H1 (cell line): ENCODE data around the gene DAP. TPM values are rescaled to one million over a fixed set of nuclear protein-coding genes. Genes with fewer than 3 reads are reported as not detected.

Experiments used
- CTCF ChIA-PET: fragments of 300-600 bp; sonication (Branson Sonifier 250); formaldehyde crosslinking; loops from one replicate; lab custom pipeline; 2021; ENCODE audit not compliant: partially characterized antibody; lab: Charles Lee
- POLR2A ChIA-PET: fragments of 300-600 bp; sonication (Branson Sonifier 250); formaldehyde crosslinking; loops from one replicate; lab custom pipeline; 2021; ENCODE audit warnings: inconsistent platforms; ENCODE audit not compliant: partially characterized antibody; lab: Charles Lee
- DNase-seq, 2 experiments: peaks; one replicate each; pipeline versions ENCODE4 v3.0.0 to v3.0.0-alpha.2; 2010 to 2022; ENCODE audit warnings: low spot score in 2 of 2, low read depth in 1 of 2, mixed read lengths in 1 of 2
- FAIRE-seq: peaks from 2 replicates; lab custom pipeline; 2011; peaks lifted over from hg19 to GRCh38; lab: Jason Lieb, UNC
- H2AFZ ChIP-seq: 2 replicates; pipeline ENCODE4 v1.8.1; 2012; ENCODE audit warnings: low read length, inconsistent platforms
- H2AK5ac ChIP-seq: 2 replicates; pipeline ENCODE4 v1.6.1; 2013; ENCODE audit warnings: low read depth, low read length
- H2BK120ac ChIP-seq: replicated peaks from 2 replicates; pipeline ENCODE3; 2013; ENCODE audit warnings: low read depth, low read length, inconsistent platforms
- H2BK12ac ChIP-seq: 2 replicates; pipeline ENCODE4 v1.6.1; 2013; ENCODE audit warnings: low read depth, low read length
- H2BK15ac ChIP-seq: 2 replicates; pipeline ENCODE4 v1.6.1; 2013; ENCODE audit warnings: low read length
- H2BK20ac ChIP-seq: 2 replicates; pipeline ENCODE4 v1.6.1; 2013; ENCODE audit warnings: low read length
- H2BK5ac ChIP-seq: 2 replicates; pipeline ENCODE4 v1.6.1; 2013; ENCODE audit warnings: low read depth, low read length
- H3K14ac ChIP-seq: 2 replicates; pipeline ENCODE4 v1.6.1; 2013; ENCODE audit warnings: inconsistent platforms; ENCODE audit not compliant: insufficient read length
- H3K18ac ChIP-seq: 2 replicates; pipeline ENCODE4 v1.6.1; 2013; ENCODE audit warnings: low read length; ENCODE audit errors: extremely low read depth
- H3K23ac ChIP-seq: 2 replicates; pipeline ENCODE4 v1.6.1; 2013; ENCODE audit warnings: inconsistent platforms; ENCODE audit not compliant: insufficient read length
- H3K23me2 ChIP-seq: 2 replicates; pipeline ENCODE4 v1.6.1; 2013; ENCODE audit warnings: low read depth, low read length
- H3K27ac ChIP-seq: 2 replicates; pipeline ENCODE4 v1.6.1; 2011; ENCODE audit warnings: low read depth, low read length, inconsistent platforms
- H3K27me3 ChIP-seq, 4 experiments: replicated peaks in 1 of 4; 1 replicate in 1 of 4; 2 replicates in 3 of 4; pipeline versions ENCODE4 v1.6.1 to v1.8.1; 2011 to 2013; ENCODE audit warnings: low read length in 3 of 4, mild to moderate bottlenecking in 3 of 4, inconsistent platforms in 2 of 4, mixed read lengths in 2 of 4, moderate library complexity in 1 of 4; ENCODE audit not compliant: control insufficient read depth in 3 of 4, insufficient read depth in 3 of 4; ENCODE audit errors: extremely low read depth in 1 of 4
- H3K36me3 ChIP-seq, 4 experiments: 2 replicates each; pipeline versions ENCODE4 v1.6.1 to v1.8.1; 2011 to 2013; ENCODE audit warnings: mild to moderate bottlenecking in 4 of 4, low read length in 3 of 4, moderate library complexity in 2 of 4, control low read depth in 1 of 4, inconsistent platforms in 1 of 4; ENCODE audit not compliant: insufficient read depth in 4 of 4, control insufficient read depth in 2 of 4
- H3K4ac ChIP-seq: replicated peaks from 2 replicates; pipeline ENCODE3; 2013; ENCODE audit warnings: low read length, low read depth, mixed read lengths, inconsistent platforms; ENCODE audit not compliant: insufficient read length
- H3K4me1 ChIP-seq, 4 experiments: replicated peaks in 1 of 4; 1 replicate in 1 of 4; 2 replicates in 3 of 4; pipeline versions ENCODE4 v1.6.1 to v1.8.1; 2011 to 2013; ENCODE audit warnings: low read length in 3 of 4, inconsistent platforms in 2 of 4, mixed read lengths in 1 of 4; ENCODE audit not compliant: insufficient read depth in 4 of 4, control insufficient read depth in 3 of 4
- H3K4me2 ChIP-seq, 2 experiments: 2 replicates each; pipeline versions ENCODE4 v1.6.1 to v1.8.1; 2011 to 2013; ENCODE audit warnings: low read depth in 2 of 2, low read length in 2 of 2, control low read depth in 1 of 2, inconsistent platforms in 1 of 2, mild to moderate bottlenecking in 1 of 2; ENCODE audit not compliant: insufficient read depth in 1 of 2
- H3K4me3 ChIP-seq, 4 experiments: fragments of 200-600, 300-600 bp in 1 of 4; sonication (generic), shearing (Covaris generic), sonication (Bioruptor Twin) in 1 of 4; 2 replicates each; pipeline versions ENCODE4 v1.5.1 to v1.8.1; 2011 to 2016; ENCODE audit warnings: low read length in 4 of 4, low read depth in 3 of 4, control low read depth in 2 of 4, inconsistent platforms in 2 of 4, mild to moderate bottlenecking in 2 of 4, mixed read lengths in 1 of 4, moderate library complexity in 1 of 4; ENCODE audit not compliant: insufficient read depth in 2 of 4; ENCODE audit errors: extremely low read depth in 1 of 4
- H3K56ac ChIP-seq: replicated peaks from 2 replicates; pipeline ENCODE3; 2013; ENCODE audit warnings: low read depth, mild to moderate bottlenecking, mixed read lengths, low read length, inconsistent platforms; ENCODE audit not compliant: insufficient read length
- H3K79me1 ChIP-seq: 2 replicates; pipeline ENCODE4 v1.6.1; 2013; ENCODE audit warnings: low read depth, low read length, control low read depth
- H3K79me2 ChIP-seq, 2 experiments: 2 replicates each; pipeline versions ENCODE4 v1.6.1 to v1.8.1; 2012 to 2013; ENCODE audit warnings: low read length in 2 of 2, mild to moderate bottlenecking in 2 of 2, inconsistent platforms in 1 of 2; ENCODE audit not compliant: insufficient read depth in 2 of 2, control insufficient read depth in 1 of 2
- H3K9ac ChIP-seq, 4 experiments: replicated peaks in 1 of 4; 1 replicate in 1 of 4; 2 replicates in 3 of 4; pipeline versions ENCODE4 v1.6.1 to v1.8.1; 2011 to 2013; ENCODE audit warnings: low read depth in 3 of 4, low read length in 3 of 4, control low read depth in 2 of 4, mild to moderate bottlenecking in 2 of 4, moderate library complexity in 2 of 4, inconsistent platforms in 1 of 4; ENCODE audit errors: extremely low read depth in 1 of 4
- H3K9me3 ChIP-seq, 2 experiments: 2 replicates each; pipeline versions ENCODE4 v1.6.1 to v1.8.1; 2012 to 2013; ENCODE audit warnings: mild to moderate bottlenecking in 2 of 2, moderate library complexity in 2 of 2, control low read depth in 1 of 2, inconsistent platforms in 1 of 2, low read depth in 1 of 2, low read length in 1 of 2, mixed read lengths in 1 of 2; ENCODE audit not compliant: insufficient read depth in 2 of 2
- H4K20me1 ChIP-seq, 2 experiments: replicated peaks in 1 of 2; 2 replicates each; pipeline versions ENCODE3 to v1.8.1; 2011 to 2013; ENCODE audit warnings: inconsistent platforms in 2 of 2, low read length in 2 of 2, mild to moderate bottlenecking in 1 of 2; ENCODE audit not compliant: insufficient read depth in 2 of 2, control insufficient read depth in 1 of 2
- H4K5ac ChIP-seq: 2 replicates; pipeline ENCODE4 v1.6.1; 2013; ENCODE audit warnings: low read length, low read depth, mixed read lengths, inconsistent platforms; ENCODE audit not compliant: insufficient read length
- H4K8ac ChIP-seq: 2 replicates; pipeline ENCODE4 v1.8.0; 2013; ENCODE audit warnings: mild to moderate bottlenecking, moderate library complexity, low read length, inconsistent platforms; ENCODE audit not compliant: insufficient read depth; ENCODE audit errors: extremely low read depth
- H4K91ac ChIP-seq: replicated peaks from 2 replicates; pipeline ENCODE3; 2013; ENCODE audit warnings: low read length, mixed read lengths, inconsistent platforms; ENCODE audit not compliant: insufficient read length
- BCL11A ChIP-seq, 2 experiments: IDR thresholded peaks; one replicate each; pipeline ENCODE4 v1.6.1; 2011; ENCODE audit warnings: low read depth in 2 of 2, low read length in 2 of 2, mild to moderate bottlenecking in 2 of 2
- CBX8 ChIP-seq: fragments of 300-800, 300-1000 bp; sonication (generic); IDR thresholded peaks from 2 replicates; pipeline ENCODE4 v1.7.1; 2016; ENCODE audit warnings: low read depth, low read length, borderline replicate concordance
- CTCF ChIP-seq, 3 experiments: IDR thresholded peaks; 1 replicate in 2 of 3; 2 replicates in 1 of 3; pipeline versions ENCODE4 v1.5.1 to v1.6.1; 2011; ENCODE audit warnings: low read length in 3 of 3, mild to moderate bottlenecking in 3 of 3, inconsistent platforms in 2 of 3, low read depth in 1 of 3, moderate library complexity in 1 of 3; ENCODE audit not compliant: insufficient read depth in 1 of 3; ENCODE audit errors: control extremely low read depth in 1 of 3
- RFX5 ChIP-seq: IDR thresholded peaks from 2 replicates; pipeline ENCODE4 v1.6.1; 2011; ENCODE audit warnings: low read depth, low read length, improper control_type of control experiment, borderline replicate concordance
- SP2 ChIP-seq: IDR thresholded peaks from 2 replicates; pipeline ENCODE4 v1.6.1; 2012; ENCODE audit warnings: mild to moderate bottlenecking, low read length, inconsistent platforms
- TEAD4 ChIP-seq: IDR thresholded peaks from 2 replicates; pipeline ENCODE4 v1.6.1; 2012; ENCODE audit warnings: low read depth, low read length, inconsistent platforms, mixed read lengths
- WGBS, 2 experiments: shearing (Covaris generic) in 1 of 2; methylation state at CpG; one replicate each; pipeline versions ENCODE4 v1.1.6 to v1.1.7; 2013 to 2015; ENCODE audit warnings: low lambda C conversion rate in 2 of 2, mixed read lengths in 2 of 2, inconsistent platforms in 1 of 2, low coverage in 1 of 2, missing lambda C conversion rate in 1 of 2; ENCODE audit not compliant: insufficient replicate concordance in 2 of 2, insufficient coverage in 1 of 2, insufficient read length in 1 of 2; ENCODE audit errors: extremely low coverage in 1 of 2, missing lambda C conversion rate in 1 of 2; 5-methylcytosine and 5-hydroxymethylcytosine counted together
- polyA plus RNA-seq, 7 experiments: library from polyadenylated mRNA; depleted of rRNA in 3 of 7; stranded (reverse) in 5 of 7; unstranded in 2 of 7; fragments of >200 nt in 5 of 7; fragments of 200-250 nt in 2 of 7; gene quantifications; 1 replicate in 5 of 7; 2 replicates in 1 of 7; 4 replicates in 1 of 7; pipeline versions ENCODE4 v1.2.1 to v1.2.3, GENCODE V29; 2011 to 2013; ENCODE audit warnings: missing spikeins in 2 of 7, mixed read lengths in 2 of 7
- total RNA-seq: library from RNA; stranded (reverse); fragmentation: NEBNext Ultra II Directional; extraction: Animal tissue kit (Norgen Biotek cat#: 25700); gene quantifications from 2 replicates; pipeline ENCODE4 v1.2.1, GENCODE V29; 2021

The DAP gene
- total and polyA plus RNA-seq, 2 of the 8 experiments (the other 6 are each of a cell fraction or from before 2014, with no cell fraction given) = 26.2 to 44.4 TPM

- Histone ChIP-seq H2BK5ac (no peak overlapping the region), H4K8ac (no peak overlapping the region; the same call in 1 of the 2 replicates), H3K27ac (no peak overlapping the region), H2AFZ (no peak overlapping the region), H3K4me1 (peaks cover 0 to 15% (median 10%) of the 10 kb centered on the region in 4 experiments; a peak in 6 of 7 replicates), H3K79me1 (peaks cover 6% of the 10 kb centered on the region; the same call in 1 of the 2 replicates), H3K56ac (no peak overlapping the region), H3K4ac (no peak overlapping the region), H2AK5ac (no peak overlapping the region; the same call in 1 of the 2 replicates), H2BK15ac (no peak overlapping the region), H3K9me3 (no peaks in the 10 kb centered on the region), H3K9ac (no peak overlapping the region), H2BK12ac (no peak overlapping the region), H4K91ac (no peak overlapping the region), H3K23ac (no peak overlapping the region), H3K18ac (no peak overlapping the region), H3K27me3 (no peaks in the 10 kb centered on the region), H3K4me3 (no peak overlapping the region), H3K14ac (no peak overlapping the region), H3K36me3 (no peaks in the 10 kb centered on the region), H4K5ac (no peak overlapping the region), H3K79me2 (no peaks in the 10 kb centered on the region), H3K23me2 (peaks cover 3% of the 10 kb centered on the region; the same call in 1 of the 2 replicates), H3K4me2 (no peak overlapping the region), H2BK120ac (no peak overlapping the region), H4K20me1 (peaks cover 0 to 7% of the 10 kb centered on the region in 2 experiments), H2BK20ac (no peak overlapping the region)
- no peak for TF ChIP-seq RFX5
- no peak for TF ChIP-seq TEAD4
- no peak for TF ChIP-seq SP2
- no peak for TF ChIP-seq CBX8
- TF ChIP-seq BCL11A (IDR thresholded peaks at IDR 0.05; ENCODE audit: low read depth in 2 of 2, low read length in 2 of 2) = no peak
- TF ChIP-seq CTCF (IDR thresholded peaks at IDR 0.05; ENCODE audit: control extremely low read depth in 1 of 3, insufficient read depth in 1 of 3, low read depth in 1 of 3, low read length in 3 of 3) = no peak
- 87% methylated on average over 4 of the region's 4 CpGs; no CpG with 5 or more reads in 1 of the 2 experiments for WGBS, 2 experiments
- ChIA-PET POLR2A (interaction anchor here (1.2 kb wide), 1 partner anchor 52 kb away, joined by 3 read pairs; the partner anchor contains the start of gene DAP), CTCF (interaction anchor here (0.6 to 1.8 kb wide), 2 partner anchors 8 to 34 kb away, joined by 3 to 10 read pairs; no protein-coding TSS in a partner anchor)
- FAIRE-seq = no peak
- no peak for DNase-seq
These were observed 51.6 kb downstream of the DAP start for GRCh38 chr5:10709409-10709808.
